PC-3 (cell line): Measurements from ENCODE around the gene ZNF814. TPM values are rescaled to one million over a fixed set of nuclear protein-coding genes. Genes with fewer than 3 reads are reported as not detected.
"Not testable (repeated sequence)": the region's sequence is repeated elsewhere in the genome, so short reads cannot be mapped to it uniquely, and the experiment has no call there.

ENCODE experiments used
- ATAC-seq: fragments of 200-7000 bp; cut with Tn5 transposase; 2 replicates; pipeline ENCODE4 v1.9.1; 2020; ENCODE audit warnings: mild to moderate bottlenecking, moderate library complexity
- BruUV-seq: library from RNA; stranded (reverse); fragments of 400-500 nt; replicated peaks from 2 replicates; lab custom pipeline; 2021; lab: Mats Ljungman, UMichigan
- CTCF ChIA-PET: fragments of 300-600 bp; sonication (Branson Sonifier 250); formaldehyde crosslinking; loops from one replicate; lab custom pipeline; 2022; ENCODE audit warnings: antibody characterized with exemption; lab: Charles Lee
- POLR2A ChIA-PET: fragments of 300-600 bp; sonication (Branson Sonifier 250); formaldehyde crosslinking; loops from one replicate; lab custom pipeline; 2022; ENCODE audit warnings: antibody characterized with exemption; ENCODE audit not compliant: unreplicated experiment; lab: Charles Lee
- DNase-seq: peaks from one replicate; pipeline ENCODE4 v3.0.0-alpha.2; 2015
- H2AFZ ChIP-seq: fragments of 300-600 bp; sonication (generic); 2 replicates; pipeline ENCODE4 v1.6.0; 2016; ENCODE audit warnings: antibody characterized with exemption, low read length
- H3F3A ChIP-seq: fragments of 300-600 bp; sonication (generic); one replicate; pipeline ENCODE4 v1.6.0; 2017; ENCODE audit warnings: antibody characterized with exemption, low read length, control low read depth, mild to moderate bottlenecking; ENCODE audit not compliant: unreplicated experiment
- H3K27ac ChIP-seq: fragments of 300-600 bp; sonication (generic); 2 replicates; pipeline ENCODE4 v1.5.1; 2016; ENCODE audit warnings: mild to moderate bottlenecking, low read length
- H3K27me3 ChIP-seq: fragments of 300-600 bp; sonication (generic); 2 replicates; pipeline ENCODE4 v1.6.1; 2016; ENCODE audit warnings: low read length, mixed read lengths
- H3K36me3 ChIP-seq: fragments of 300-600 bp; sonication (generic); 2 replicates; pipeline ENCODE4 v1.6.1; 2016; ENCODE audit warnings: low read depth, mixed run types, low read length, mixed read lengths
- H3K4me1 ChIP-seq: fragments of 300-600 bp; sonication (generic); 2 replicates; pipeline ENCODE4 v1.5.1; 2016; ENCODE audit warnings: low read length; ENCODE audit not compliant: insufficient read depth
- H3K4me2 ChIP-seq: fragments of 300-600 bp; sonication (generic); 2 replicates; pipeline ENCODE4 v1.6.0; 2016; ENCODE audit warnings: low read length
- H3K4me3 ChIP-seq: fragments of 300-600 bp; sonication (generic); 2 replicates; pipeline ENCODE4 v1.5.1; 2016; ENCODE audit warnings: mild to moderate bottlenecking, low read length, mixed read lengths
- H3K79me2 ChIP-seq: fragments of 300-600 bp; sonication (generic); 2 replicates; pipeline ENCODE4 v1.6.1; 2017; ENCODE audit warnings: low read length, mixed read lengths
- H3K9ac ChIP-seq: fragments of 300-600 bp; sonication (generic); 2 replicates; pipeline ENCODE4 v1.6.0; 2016; ENCODE audit warnings: mild to moderate bottlenecking, low read length
- H3K9me2 ChIP-seq: fragments of 300-600 bp; sonication (generic); replicated peaks from 2 replicates; pipeline ENCODE4 v1.6.1; 2016; ENCODE audit warnings: mixed run types, low read length, mixed read lengths
- H3K9me3 ChIP-seq: fragments of 300-600 bp; sonication (generic); 2 replicates; pipeline ENCODE4 v1.6.1; 2016; ENCODE audit warnings: low read length, mixed read lengths
- H4K20me1 ChIP-seq: fragments of 300-600 bp; sonication (generic); 2 replicates; pipeline ENCODE4 v1.6.1; 2016; ENCODE audit warnings: low read length, mixed read lengths
- EZH2 ChIP-seq: fragments of 300-600 bp; sonication (generic); IDR thresholded peaks from one replicate; pipeline ENCODE4 v1.6.1; 2017; ENCODE audit warnings: antibody characterized with exemption, mild to moderate bottlenecking, low read length; ENCODE audit not compliant: unreplicated experiment
- EZH2phosphoT487 ChIP-seq: fragments of 300-600 bp; sonication (generic); IDR thresholded peaks from 2 replicates; pipeline ENCODE4 v1.6.1; 2018; ENCODE audit warnings: mild to moderate bottlenecking, antibody characterized with exemption, low read length, borderline replicate concordance
- intact Hi-C: fragments of 100-400 bp; cut with micrococcal nuclease; formaldehyde crosslinking; loops from 2 replicates; pipeline ENCODE4 v1.9.0; 2023
- total RNA-seq: library from RNA; depleted of rRNA; stranded (reverse); fragments of >200 nt; gene quantifications from 2 replicates; pipeline ENCODE4 v1.2.3, GENCODE V29; 2014
- TF ChIP-seq, protein P1 (sequence below): fragments of 300-600 bp; sonication (generic); conservative IDR thresholded peaks from 2 replicates; pipeline ENCODE4 v1.5.1; 2017; ENCODE audit warnings: antibody characterized with exemption, low read depth, mild to moderate bottlenecking, low read length

Gene ZNF814
- total RNA-seq, 1 experiment from 2014 or later, result 3.3 TPM

DNA sequence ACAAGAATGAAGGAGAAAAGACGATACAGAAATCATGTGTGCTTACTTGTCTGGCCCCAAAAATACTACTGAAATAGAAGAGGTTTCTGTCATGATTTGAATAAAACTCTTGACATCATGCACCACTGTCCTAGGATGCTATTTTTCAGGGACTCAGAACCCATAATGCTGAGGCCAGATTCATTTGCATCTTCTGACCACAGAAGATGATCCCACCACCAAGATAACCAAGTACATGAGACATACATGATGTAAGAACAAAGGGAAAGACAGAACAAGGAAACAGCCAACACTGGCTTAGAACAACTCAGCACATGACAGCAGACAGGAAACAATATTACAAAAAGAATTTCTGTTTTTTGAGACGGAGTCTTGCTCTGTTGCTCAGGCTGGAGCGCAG is 76.6 kb downstream of the ZNF814 start:
- H2AFZ ChIP-seq, result no peak overlapping the region
- H3K4me2 ChIP-seq, result no peak overlapping the region
- H3K79me2 ChIP-seq, result peaks cover 31% of the 10 kb centered on the region
- intact Hi-C loops, result loop anchor here (10.0 kb wide), 2 partner anchors 177 to 343 kb away; partner anchors contain the start of genes ZNF211 and ZNF329
- no peaks in the 10 kb centered on the region for H3K27me3 ChIP-seq
- ChIA-PET CTCF (no interaction called here), POLR2A (interaction anchor here (0.6 kb wide), 1 partner anchor 87 kb away, joined by 4 read pairs; no protein-coding TSS in a partner anchor)
- H3K27ac ChIP-seq, result no peak overlapping the region
- no peaks in the 10 kb centered on the region for H3F3A ChIP-seq
- no peak overlapping the region for H3K4me3 ChIP-seq
- no peaks in the 10 kb centered on the region for H3K9me3 ChIP-seq
- H4K20me1 ChIP-seq, result no peaks in the 10 kb centered on the region
- no TSS peak for BruUV-seq
- DNase-seq, result no peak
- no peaks in the 10 kb centered on the region for H3K9me2 ChIP-seq
- peaks cover 10% of the 10 kb centered on the region for H3K4me1 ChIP-seq
- TF ChIP-seq, protein P1, sequence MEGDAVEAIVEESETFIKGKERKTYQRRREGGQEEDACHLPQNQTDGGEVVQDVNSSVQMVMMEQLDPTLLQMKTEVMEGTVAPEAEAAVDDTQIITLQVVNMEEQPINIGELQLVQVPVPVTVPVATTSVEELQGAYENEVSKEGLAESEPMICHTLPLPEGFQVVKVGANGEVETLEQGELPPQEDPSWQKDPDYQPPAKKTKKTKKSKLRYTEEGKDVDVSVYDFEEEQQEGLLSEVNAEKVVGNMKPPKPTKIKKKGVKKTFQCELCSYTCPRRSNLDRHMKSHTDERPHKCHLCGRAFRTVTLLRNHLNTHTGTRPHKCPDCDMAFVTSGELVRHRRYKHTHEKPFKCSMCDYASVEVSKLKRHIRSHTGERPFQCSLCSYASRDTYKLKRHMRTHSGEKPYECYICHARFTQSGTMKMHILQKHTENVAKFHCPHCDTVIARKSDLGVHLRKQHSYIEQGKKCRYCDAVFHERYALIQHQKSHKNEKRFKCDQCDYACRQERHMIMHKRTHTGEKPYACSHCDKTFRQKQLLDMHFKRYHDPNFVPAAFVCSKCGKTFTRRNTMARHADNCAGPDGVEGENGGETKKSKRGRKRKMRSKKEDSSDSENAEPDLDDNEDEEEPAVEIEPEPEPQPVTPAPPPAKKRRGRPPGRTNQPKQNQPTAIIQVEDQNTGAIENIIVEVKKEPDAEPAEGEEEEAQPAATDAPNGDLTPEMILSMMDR, result no peak
- no peak for TF ChIP-seq EZH2phosphoT487
- TF ChIP-seq EZH2, result no peak
- peaks cover 20% of the 10 kb centered on the region for H3K36me3 ChIP-seq
- no peak overlapping the region for H3K9ac ChIP-seq
- ATAC-seq, result no peak

DNA sequence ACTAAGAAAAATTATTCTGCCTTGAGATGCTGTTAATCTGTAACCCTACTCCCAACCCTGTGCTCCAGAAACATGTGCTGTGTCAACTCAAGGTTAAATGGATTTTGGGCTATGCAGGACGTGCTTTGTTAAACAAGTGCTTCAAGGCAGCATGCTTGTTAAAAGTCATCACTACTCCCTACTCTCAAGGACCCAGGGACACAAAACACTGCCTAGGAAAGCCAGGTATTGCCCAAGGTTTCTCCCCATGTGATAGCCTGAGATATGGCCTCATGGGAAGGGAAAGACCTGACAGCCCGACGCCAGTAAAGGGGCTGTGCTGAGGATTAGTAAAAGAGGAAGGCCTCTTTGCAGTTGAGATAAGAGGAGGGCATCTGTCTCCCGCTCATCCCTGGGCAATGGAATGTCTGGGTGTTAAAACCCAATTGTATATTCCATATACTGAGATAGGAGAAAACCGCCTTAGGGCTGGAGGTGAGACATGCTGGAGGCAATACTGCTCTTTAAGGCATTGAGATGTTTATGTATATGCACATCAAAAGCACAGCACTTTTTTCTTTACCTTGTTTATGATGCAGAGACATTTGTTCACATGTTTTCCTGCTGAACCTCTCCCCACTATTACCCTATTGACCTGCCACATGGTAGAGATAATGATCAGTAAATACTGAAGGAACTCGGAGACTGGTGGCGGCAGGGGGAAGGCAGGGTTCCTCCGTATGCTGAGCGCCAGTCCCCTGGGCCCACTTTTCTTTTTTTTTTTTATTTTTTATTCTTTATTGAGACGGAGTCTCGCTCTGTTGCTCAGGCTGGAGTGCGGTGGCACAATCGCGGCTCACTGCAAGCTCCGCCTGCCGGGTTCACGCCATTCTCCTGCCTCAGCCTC is 78.2 kb downstream of the ZNF814 start:
- not testable (repeated sequence) for H3K27me3 ChIP-seq

DNA sequence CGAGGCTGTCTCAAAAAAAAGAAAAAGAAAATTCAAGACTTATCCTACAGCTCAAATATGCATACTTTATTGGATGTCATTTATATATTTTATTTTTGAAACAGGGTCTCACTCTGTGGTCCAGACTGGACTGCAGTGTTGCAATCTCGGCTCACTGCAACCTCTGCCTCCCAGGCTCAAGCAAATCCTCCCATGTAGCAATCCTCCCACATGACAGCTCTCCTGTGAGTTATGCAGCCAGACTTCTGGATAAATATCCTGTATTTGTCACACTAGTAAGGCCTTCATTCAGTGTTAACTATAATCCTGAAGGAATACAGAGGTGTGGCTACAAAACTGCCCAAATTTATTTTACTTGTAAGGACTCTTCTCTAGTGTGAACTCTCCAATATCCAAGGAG is 81.3 kb downstream of the ZNF814 start:
- H3K4me1 ChIP-seq, result peaks cover 30% of the 10 kb centered on the region
- H3K36me3 ChIP-seq, result peaks cover 20% of the 10 kb centered on the region
- H3K79me2 ChIP-seq, result peaks cover 25% of the 10 kb centered on the region
- H3F3A ChIP-seq, result no peaks in the 10 kb centered on the region
- no peak overlapping the region for H3K4me3 ChIP-seq
- TF ChIP-seq EZH2phosphoT487, result no peak
- H2AFZ ChIP-seq, result no peak overlapping the region
- H3K9ac ChIP-seq, result no peak overlapping the region
- no TSS peak for BruUV-seq
- intact Hi-C loops, result no loop called here
- H3K9me2 ChIP-seq, result no peaks in the 10 kb centered on the region
- no peak overlapping the region for H3K27ac ChIP-seq
- H3K4me2 ChIP-seq, result no peak overlapping the region
- no peaks in the 10 kb centered on the region for H4K20me1 ChIP-seq
- CTCF ChIA-PET, result no interaction called here
- no peak for DNase-seq
- no peaks in the 10 kb centered on the region for H3K27me3 ChIP-seq
- H3K9me3 ChIP-seq, result no peaks in the 10 kb centered on the region
- POLR2A ChIA-PET, result no interaction called here
- no peak for ATAC-seq

More for the DNA sequence above, 78.2 kb downstream of the ZNF814 start:
- ATAC-seq, H3K9ac ChIP-seq, H3K9me3 ChIP-seq, BruUV-seq, H4K20me1 ChIP-seq, CTCF ChIA-PET, DNase-seq, H3K27ac ChIP-seq, H3K9me2 ChIP-seq, H3K4me2 ChIP-seq, H3F3A ChIP-seq, H2AFZ ChIP-seq, H3K4me3 ChIP-seq, POLR2A ChIA-PET: not testable (repeated sequence)
- H3K4me1 ChIP-seq, result peaks cover 12% of the 10 kb centered on the region
- peaks cover 40% of the 10 kb centered on the region for H3K79me2 ChIP-seq
- H3K36me3 ChIP-seq, result peaks cover 23% of the 10 kb centered on the region
- intact Hi-C loops, result loop anchor here (10.0 kb wide), 2 partner anchors 176 to 344 kb away; partner anchors contain the start of genes ZNF211 and ZNF329
